Measurements from ENCODE around the gene FOXF2. TPM values are rescaled to one million over a fixed set of nuclear protein-coding genes. Genes with fewer than 3 reads are reported as not detected.

The FOXF2 gene
- total RNA-seq, 4 donors from 2014 or later: 9.0 to 45.2 (median 13.5) TPM

DNA sequence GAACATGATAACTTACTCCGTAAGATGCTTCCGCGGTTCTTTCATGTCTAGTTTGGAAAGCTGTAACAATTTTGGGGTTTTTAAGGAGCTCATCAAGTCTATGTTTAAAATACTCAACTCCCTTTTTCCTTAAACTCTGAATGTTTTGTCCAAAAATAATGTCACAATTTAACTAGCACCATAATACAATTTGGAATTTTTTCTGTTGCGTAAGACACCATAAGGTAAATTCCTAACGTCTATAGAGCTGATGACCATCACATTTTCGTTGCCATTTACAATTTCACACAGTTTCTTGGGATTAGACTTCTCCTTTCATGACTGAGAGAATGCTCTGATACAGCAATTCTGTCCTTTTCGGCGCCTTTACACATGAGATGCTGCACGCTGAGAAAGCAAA lies 26.7 kb upstream of the FOXF2 start:
- Histone ChIP-seq H3K27ac (no peak overlapping the region), H3K4me3 (no peak overlapping the region), H3K9me3 (no peaks in the 10 kb centered on the region), H3K27me3 (peaks cover 15% of the 10 kb centered on the region), H3K4me1 (peaks cover 0 to 8% (median 2%) of the 10 kb centered on the region in 4 donors), H3K36me3 (no peaks in the 10 kb centered on the region)
- intact Hi-C loops (cut with DNase I; ENCODE audit: low total_unique reads) (no loop called here), in situ Hi-C loops (cut with MboI; ENCODE audit: low pct_ligation_motif_present in 1 of 4, low pct_unique_long_range_greater_than_20kb in 1 of 4, low sequenced_read_pairs in 3 of 4) (no loop called here)
- TF ChIP-seq, protein P1, sequence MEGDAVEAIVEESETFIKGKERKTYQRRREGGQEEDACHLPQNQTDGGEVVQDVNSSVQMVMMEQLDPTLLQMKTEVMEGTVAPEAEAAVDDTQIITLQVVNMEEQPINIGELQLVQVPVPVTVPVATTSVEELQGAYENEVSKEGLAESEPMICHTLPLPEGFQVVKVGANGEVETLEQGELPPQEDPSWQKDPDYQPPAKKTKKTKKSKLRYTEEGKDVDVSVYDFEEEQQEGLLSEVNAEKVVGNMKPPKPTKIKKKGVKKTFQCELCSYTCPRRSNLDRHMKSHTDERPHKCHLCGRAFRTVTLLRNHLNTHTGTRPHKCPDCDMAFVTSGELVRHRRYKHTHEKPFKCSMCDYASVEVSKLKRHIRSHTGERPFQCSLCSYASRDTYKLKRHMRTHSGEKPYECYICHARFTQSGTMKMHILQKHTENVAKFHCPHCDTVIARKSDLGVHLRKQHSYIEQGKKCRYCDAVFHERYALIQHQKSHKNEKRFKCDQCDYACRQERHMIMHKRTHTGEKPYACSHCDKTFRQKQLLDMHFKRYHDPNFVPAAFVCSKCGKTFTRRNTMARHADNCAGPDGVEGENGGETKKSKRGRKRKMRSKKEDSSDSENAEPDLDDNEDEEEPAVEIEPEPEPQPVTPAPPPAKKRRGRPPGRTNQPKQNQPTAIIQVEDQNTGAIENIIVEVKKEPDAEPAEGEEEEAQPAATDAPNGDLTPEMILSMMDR (IDR thresholded peaks at IDR 0.05): no peak
- TF ChIP-seq EP300 (IDR thresholded peaks at IDR 0.05; ENCODE audit: low read depth): no peak
- no peak for TF ChIP-seq POLR2AphosphoS5 (IDR thresholded peaks at IDR 0.05)
- TF ChIP-seq POLR2A (IDR thresholded peaks at IDR 0.05): no peak
- no peak for DNase-seq
- WGBS, 2 donors (ENCODE audit: low coverage in 1 of 2): 79 to 84% methylated on average over 8 to 9 of the region's 9 CpGs

DNA sequence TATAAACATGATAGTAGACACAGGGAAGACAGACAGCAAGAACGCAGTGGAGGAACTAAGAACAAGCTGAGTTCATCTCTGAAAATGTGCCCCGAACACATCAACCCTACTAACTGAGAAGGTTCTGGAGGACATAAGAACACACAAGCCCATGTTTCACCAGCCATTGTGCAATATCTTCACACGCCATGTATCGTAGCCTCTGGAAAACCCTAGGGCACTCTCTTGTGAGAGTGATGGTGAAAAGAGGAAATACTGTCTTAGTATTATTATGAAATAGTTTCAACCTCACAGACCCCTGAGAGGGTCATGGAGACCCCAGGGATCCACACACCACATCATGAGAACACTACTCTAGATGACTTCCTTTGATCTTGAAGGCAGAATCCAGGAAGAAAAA lies 26.1 kb upstream of the FOXF2 start:
- H3K27ac ChIP-seq: peak overlapping the region; percentile 29 to 50 (median 46)

DNA sequence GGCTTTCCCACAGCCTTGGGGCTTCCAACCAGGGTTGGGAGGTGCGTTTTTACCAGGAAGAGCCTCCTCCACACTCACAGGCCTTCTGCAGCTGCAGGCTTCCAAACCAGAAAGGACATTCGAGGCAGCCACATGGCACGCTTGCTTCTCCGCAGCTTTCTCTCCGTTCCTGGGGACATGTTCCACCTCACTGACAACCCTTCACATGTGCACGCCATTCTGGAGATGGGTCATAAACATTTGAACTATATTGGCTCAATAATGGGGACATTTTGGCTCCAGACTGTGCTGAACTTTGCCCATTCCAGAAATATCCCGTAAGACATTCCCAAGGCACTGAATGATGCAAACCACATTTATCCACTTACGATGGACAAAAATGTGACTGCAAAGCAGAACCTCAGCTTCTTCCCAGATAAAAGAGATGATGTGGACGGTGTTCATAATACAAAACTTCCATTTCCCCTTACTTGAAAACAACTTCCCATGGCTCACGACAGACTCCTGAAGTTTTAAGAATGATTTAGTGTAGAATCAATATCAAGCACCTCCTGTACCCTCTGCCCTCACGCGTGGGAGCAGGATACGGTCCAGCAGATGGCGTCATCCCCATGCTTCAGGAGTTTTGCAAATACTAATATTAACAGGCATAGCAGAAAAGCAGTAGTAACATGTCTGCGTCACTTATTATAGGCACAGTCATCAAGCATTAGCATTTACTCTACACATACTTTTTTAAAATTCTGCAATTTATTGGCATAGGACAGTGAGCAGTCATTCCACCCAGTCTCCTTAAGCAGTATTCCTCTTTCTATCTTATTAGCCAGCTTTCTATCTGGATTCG lies 25.4 kb upstream of the FOXF2 start:
- intact Hi-C loops (cut with DNase I; ENCODE audit: low total_unique reads): no loop called here
- WGBS, 2 donors (ENCODE audit: low coverage in 1 of 2): 40 to 47% methylated on average over 11 to 16 of the region's 16 CpGs
- no peaks in the 10 kb centered on the region for H3K9me3 ChIP-seq
- DNase-seq: no peak
- no peaks in the 10 kb centered on the region for H3K36me3 ChIP-seq
- peaks cover 0 to 8% (median 2%) of the 10 kb centered on the region in 4 donors for H3K4me1 ChIP-seq
- peak overlapping the region; percentile 35 to 67 (median 52) for H3K27ac ChIP-seq
- TF ChIP-seq POLR2A (IDR thresholded peaks at IDR 0.05) (no peak), POLR2AphosphoS5 (IDR thresholded peaks at IDR 0.05) (peak in 1 of 3 donors; percentile 58), EP300 (IDR thresholded peaks at IDR 0.05; ENCODE audit: low read depth) (peak; percentile 12)
- TF ChIP-seq, protein P1 (IDR thresholded peaks at IDR 0.05): peak in 1 of 5 experiments; percentile 14
- in situ Hi-C loops (cut with MboI; ENCODE audit: low pct_ligation_motif_present in 1 of 4, low pct_unique_long_range_greater_than_20kb in 1 of 4, low sequenced_read_pairs in 3 of 4): no loop called here
- H3K27me3 ChIP-seq: peaks cover 15% of the 10 kb centered on the region
- no peak overlapping the region for H3K4me3 ChIP-seq

More for the DNA sequence above, 26.1 kb upstream of the FOXF2 start:
- no peak for DNase-seq
- H3K36me3 ChIP-seq: no peaks in the 10 kb centered on the region
- peaks cover 0 to 8% (median 2%) of the 10 kb centered on the region in 4 donors for H3K4me1 ChIP-seq
- no peaks in the 10 kb centered on the region for H3K9me3 ChIP-seq
- intact Hi-C loops (cut with DNase I; ENCODE audit: low total_unique reads) (no loop called here), in situ Hi-C loops (cut with MboI; ENCODE audit: low pct_ligation_motif_present in 1 of 4, low pct_unique_long_range_greater_than_20kb in 1 of 4, low sequenced_read_pairs in 3 of 4) (no loop called here)
- H3K27me3 ChIP-seq: peaks cover 15% of the 10 kb centered on the region
- TF ChIP-seq POLR2AphosphoS5 (IDR thresholded peaks at IDR 0.05) (no peak), POLR2A (IDR thresholded peaks at IDR 0.05) (no peak)
- 87% methylated on average over 3 to 4 of the region's 4 CpGs for WGBS, 2 donors (ENCODE audit: low coverage in 1 of 2)
- no peak overlapping the region for H3K4me3 ChIP-seq

DNA sequence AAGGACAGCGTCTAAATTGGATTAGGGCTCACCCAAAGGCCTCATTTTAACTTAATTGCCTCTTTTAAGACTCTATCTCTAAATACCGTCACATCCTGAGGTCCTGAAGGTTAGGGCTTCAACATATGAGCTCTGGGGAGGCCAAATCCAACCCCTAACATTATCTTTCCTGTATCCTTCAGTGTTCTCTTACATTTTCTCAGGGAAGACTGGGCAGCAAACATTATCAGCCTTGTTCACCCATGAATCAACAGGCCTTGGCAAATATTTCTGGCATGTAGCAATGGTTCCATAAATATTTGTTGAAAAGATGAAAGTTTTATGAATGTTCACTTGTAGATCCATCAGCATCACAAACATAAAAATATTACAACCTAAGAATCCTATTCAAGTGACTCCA lies 24.6 kb upstream of the FOXF2 start:
- Histone ChIP-seq H3K27me3 (peaks cover 22% of the 10 kb centered on the region), H3K4me1 (peaks cover 0 to 8% (median 2%) of the 10 kb centered on the region in 4 donors), H3K36me3 (no peaks in the 10 kb centered on the region), H3K4me3 (no peak overlapping the region), H3K9me3 (no peaks in the 10 kb centered on the region), H3K27ac (peak overlapping the region; percentile 35 to 67 (median 51))
- 58% methylated on average over 2 of the region's 2 CpGs; no CpG with 5 or more reads in 1 of the 2 donors for WGBS, 2 donors (ENCODE audit: low coverage in 1 of 2)
- DNase-seq: no peak
- in situ Hi-C loops (cut with MboI; ENCODE audit: low pct_ligation_motif_present in 1 of 4, low pct_unique_long_range_greater_than_20kb in 1 of 4, low sequenced_read_pairs in 3 of 4) (no loop called here), intact Hi-C loops (cut with DNase I; ENCODE audit: low total_unique reads) (no loop called here)
- TF ChIP-seq EP300 (IDR thresholded peaks at IDR 0.05; ENCODE audit: low read depth): no peak
- TF ChIP-seq, protein P1 (IDR thresholded peaks at IDR 0.05): no peak
- no peak for TF ChIP-seq POLR2A (IDR thresholded peaks at IDR 0.05)
- TF ChIP-seq POLR2AphosphoS5 (IDR thresholded peaks at IDR 0.05): no peak
